Liver (tissue), 9 donors: Measurements from ENCODE around the gene TSKU. TPM values are rescaled to one million over a fixed set of nuclear protein-coding genes. Genes with fewer than 3 reads are reported as not detected.

ENCODE experiments used
- DNase-seq: peaks from one replicate; pipeline ENCODE4 v3.0.0-alpha.2; 2017; ENCODE audit warnings: low spot score
- H3K27ac ChIP-seq, 2 donors: one replicate each; pipeline ENCODE4 v1.7.0; 2013; ENCODE audit warnings: inconsistent platforms in 2 of 2, low read length in 2 of 2, control low read depth in 1 of 2, low read depth in 1 of 2, mild to moderate bottlenecking in 1 of 2
- H3K27me3 ChIP-seq, 4 donors: one replicate each; pipeline versions ENCODE4 v1.6.1 to v1.7.0; 2013; ENCODE audit warnings: low read length in 3 of 4, inconsistent platforms in 1 of 4, mild to moderate bottlenecking in 1 of 4, moderate library complexity in 1 of 4; ENCODE audit not compliant: control insufficient read depth in 4 of 4, insufficient read depth in 4 of 4
- H3K36me3 ChIP-seq, 4 donors: one replicate each; pipeline versions ENCODE4 v1.6.1 to v1.7.0; 2013; ENCODE audit warnings: low read length in 3 of 4, mild to moderate bottlenecking in 3 of 4, low read depth in 1 of 4, moderate library complexity in 1 of 4; ENCODE audit not compliant: control insufficient read depth in 4 of 4, insufficient read depth in 3 of 4
- H3K4me1 ChIP-seq, 4 donors: one replicate each; pipeline versions ENCODE4 v1.6.1 to v1.7.0; 2013; ENCODE audit warnings: low read length in 3 of 4, mild to moderate bottlenecking in 3 of 4, moderate library complexity in 1 of 4; ENCODE audit not compliant: control insufficient read depth in 4 of 4, insufficient read depth in 4 of 4
- H3K4me3 ChIP-seq, 3 donors: one replicate each; pipeline versions ENCODE4 v1.6.1 to v1.7.0; 2013; ENCODE audit warnings: low read length in 3 of 3, control low read depth in 1 of 3, low read depth in 1 of 3, mild to moderate bottlenecking in 1 of 3
- H3K9ac ChIP-seq, 2 donors: one replicate each; pipeline ENCODE4 v1.7.0; 2013; ENCODE audit warnings: low read length in 2 of 2, mild to moderate bottlenecking in 2 of 2, moderate library complexity in 2 of 2, control low read depth in 1 of 2, low read depth in 1 of 2
- H3K9me3 ChIP-seq, 4 donors: one replicate each; pipeline versions ENCODE4 v1.6.1 to v1.7.0; 2013; ENCODE audit warnings: low read length in 3 of 4; ENCODE audit not compliant: control insufficient read depth in 4 of 4
- EGR1 ChIP-seq, 2 donors: IDR thresholded peaks; 2 replicates each; pipeline ENCODE4 v1.6.1; 2016 to 2018; ENCODE audit warnings: antibody characterized with exemption in 2 of 2, low read depth in 2 of 2
- FOXA1 ChIP-seq: IDR thresholded peaks from 2 replicates; pipeline ENCODE4 v1.6.1; 2016; ENCODE audit warnings: antibody characterized with exemption
- FOXA2 ChIP-seq: IDR thresholded peaks from 2 replicates; pipeline ENCODE4 v1.6.1; 2016; ENCODE audit warnings: antibody characterized with exemption
- GABPA ChIP-seq, 2 donors: IDR thresholded peaks in 1 of 2; conservative IDR thresholded peaks in 1 of 2; 2 replicates each; pipeline ENCODE4 v1.6.1; 2016; ENCODE audit warnings: antibody characterized with exemption in 2 of 2, mild to moderate bottlenecking in 1 of 2, moderate library complexity in 1 of 2
- HNF4A ChIP-seq, 2 donors: conservative IDR thresholded peaks; 2 replicates each; pipeline ENCODE4 v1.6.1; 2016; ENCODE audit warnings: antibody characterized with exemption in 2 of 2, mild to moderate bottlenecking in 2 of 2
- JUND ChIP-seq, 2 donors: IDR thresholded peaks; 2 replicates each; pipeline ENCODE4 v1.6.1; 2016; ENCODE audit warnings: antibody characterized with exemption in 2 of 2
- MAX ChIP-seq: IDR thresholded peaks from 2 replicates; pipeline ENCODE4 v1.6.1; 2016; ENCODE audit warnings: antibody characterized with exemption
- NR2F2 ChIP-seq: IDR thresholded peaks from 2 replicates; pipeline ENCODE4 v1.6.1; 2016; ENCODE audit warnings: antibody characterized with exemption
- RAD21 ChIP-seq, 2 donors: IDR thresholded peaks; 2 replicates each; pipeline ENCODE4 v1.6.1; 2016; ENCODE audit warnings: antibody characterized with exemption in 2 of 2, mild to moderate bottlenecking in 2 of 2
- RXRA ChIP-seq, 2 donors: IDR thresholded peaks; 2 replicates each; pipeline ENCODE4 v1.6.1; 2017 to 2018; ENCODE audit warnings: antibody characterized with exemption in 2 of 2, mild to moderate bottlenecking in 1 of 2
- SP1 ChIP-seq: IDR thresholded peaks from 2 replicates; pipeline ENCODE4 v1.6.1; 2018; ENCODE audit warnings: antibody characterized with exemption, mild to moderate bottlenecking
- TAF1 ChIP-seq: conservative IDR thresholded peaks from 2 replicates; pipeline ENCODE4 v1.6.1; 2016; ENCODE audit warnings: antibody characterized with exemption, mild to moderate bottlenecking
- YY1 ChIP-seq: IDR thresholded peaks from 2 replicates; pipeline ENCODE4 v1.6.1; 2016; ENCODE audit warnings: antibody characterized with exemption, mild to moderate bottlenecking
- ZBTB33 ChIP-seq: IDR thresholded peaks from 2 replicates; pipeline ENCODE4 v1.6.1; 2016; ENCODE audit warnings: antibody characterized with exemption
- WGBS: extraction: QIAGEN DNeasy Blood & Tissue Kit; methylation state at CpG from one replicate; pipeline ENCODE4 v1.1.7; 2013; 5-methylcytosine and 5-hydroxymethylcytosine counted together
- polyA plus RNA-seq, 2 donors: library from polyadenylated mRNA; stranded (reverse) in 1 of 2; unstranded in 1 of 2; fragments of 200-250 nt in 1 of 2; fragments of >200 nt in 1 of 2; fragmentation: Nextera tagmentation in 1 of 2; extraction: Ambion mirVana in 1 of 2; gene quantifications; one replicate each; pipeline versions ENCODE4 v1.2.1 to v1.2.3, GENCODE V29; 2013 to 2015
- total RNA-seq, 2 donors: library from RNA; depleted of rRNA; stranded (reverse); fragments of >200 nt; gene quantifications; one replicate each; pipeline ENCODE4 v1.2.3, GENCODE V29; 2014
- TF ChIP-seq, protein P1 (sequence below): IDR thresholded peaks from 2 replicates; pipeline ENCODE4 v1.6.1; 2016; ENCODE audit warnings: antibody characterized with exemption, mild to moderate bottlenecking
- TF ChIP-seq, protein P2 (sequence below): IDR thresholded peaks from 2 replicates; pipeline ENCODE4 v1.6.1; 2016; ENCODE audit warnings: antibody characterized with exemption
- donor health status: healthy.
- donor health status: healthy.
- donor health status: healthy.
- donor health status: healthy.
- donor health status: healthy.

The TSKU gene
- total and polyA plus RNA-seq, 4 donors, result 3.3 to 492 (median 46.0) TPM

DNA sequence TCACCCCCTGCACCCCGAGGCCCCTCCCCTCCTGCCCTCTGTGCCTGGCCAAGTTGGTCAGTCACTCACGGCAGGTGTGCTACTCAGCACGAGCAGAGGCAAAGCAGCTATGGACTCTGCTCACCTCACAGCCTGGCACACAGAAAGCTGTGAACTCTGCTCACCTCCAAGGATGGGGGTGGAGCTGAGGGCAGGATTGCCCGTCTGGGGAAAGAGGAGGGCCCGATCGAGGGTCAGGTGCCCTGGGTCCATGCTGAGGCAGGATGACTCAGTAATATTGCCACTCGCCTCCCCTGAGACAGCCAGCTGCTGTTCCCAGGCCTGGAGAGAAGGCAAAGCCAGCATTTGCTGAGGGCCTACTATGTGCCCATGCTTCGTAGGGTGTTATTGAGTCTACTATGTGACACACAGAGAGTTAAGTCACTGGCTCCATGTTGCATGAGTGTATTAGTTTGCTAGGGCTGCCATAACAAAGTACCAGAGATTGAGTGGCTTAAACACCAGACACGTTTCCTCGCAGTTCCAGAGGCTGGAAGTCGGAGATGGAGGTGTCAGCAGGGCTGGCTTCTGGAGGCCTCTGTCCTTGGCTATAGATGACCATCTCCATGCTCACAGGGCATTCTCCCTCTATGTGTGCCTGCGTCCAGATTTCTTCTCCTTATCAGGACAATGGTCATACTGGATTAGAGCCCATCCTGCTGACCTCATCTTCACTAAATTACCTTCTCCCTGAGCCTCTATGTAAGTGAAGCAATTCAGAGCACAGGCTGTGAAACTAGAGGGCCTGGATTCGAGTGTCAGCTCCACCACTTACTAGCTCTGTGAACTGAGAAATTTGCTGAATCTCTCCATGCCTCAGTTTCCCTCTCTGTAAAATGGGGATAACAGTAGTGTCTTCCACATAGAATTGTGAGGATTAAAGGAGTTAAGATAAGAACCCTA lies 13.2 kb upstream of the TSKU start (continued):
- TF ChIP-seq, protein P1, sequence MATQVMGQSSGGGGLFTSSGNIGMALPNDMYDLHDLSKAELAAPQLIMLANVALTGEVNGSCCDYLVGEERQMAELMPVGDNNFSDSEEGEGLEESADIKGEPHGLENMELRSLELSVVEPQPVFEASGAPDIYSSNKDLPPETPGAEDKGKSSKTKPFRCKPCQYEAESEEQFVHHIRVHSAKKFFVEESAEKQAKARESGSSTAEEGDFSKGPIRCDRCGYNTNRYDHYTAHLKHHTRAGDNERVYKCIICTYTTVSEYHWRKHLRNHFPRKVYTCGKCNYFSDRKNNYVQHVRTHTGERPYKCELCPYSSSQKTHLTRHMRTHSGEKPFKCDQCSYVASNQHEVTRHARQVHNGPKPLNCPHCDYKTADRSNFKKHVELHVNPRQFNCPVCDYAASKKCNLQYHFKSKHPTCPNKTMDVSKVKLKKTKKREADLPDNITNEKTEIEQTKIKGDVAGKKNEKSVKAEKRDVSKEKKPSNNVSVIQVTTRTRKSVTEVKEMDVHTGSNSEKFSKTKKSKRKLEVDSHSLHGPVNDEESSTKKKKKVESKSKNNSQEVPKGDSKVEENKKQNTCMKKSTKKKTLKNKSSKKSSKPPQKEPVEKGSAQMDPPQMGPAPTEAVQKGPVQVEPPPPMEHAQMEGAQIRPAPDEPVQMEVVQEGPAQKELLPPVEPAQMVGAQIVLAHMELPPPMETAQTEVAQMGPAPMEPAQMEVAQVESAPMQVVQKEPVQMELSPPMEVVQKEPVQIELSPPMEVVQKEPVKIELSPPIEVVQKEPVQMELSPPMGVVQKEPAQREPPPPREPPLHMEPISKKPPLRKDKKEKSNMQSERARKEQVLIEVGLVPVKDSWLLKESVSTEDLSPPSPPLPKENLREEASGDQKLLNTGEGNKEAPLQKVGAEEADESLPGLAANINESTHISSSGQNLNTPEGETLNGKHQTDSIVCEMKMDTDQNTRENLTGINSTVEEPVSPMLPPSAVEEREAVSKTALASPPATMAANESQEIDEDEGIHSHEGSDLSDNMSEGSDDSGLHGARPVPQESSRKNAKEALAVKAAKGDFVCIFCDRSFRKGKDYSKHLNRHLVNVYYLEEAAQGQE, result no peak

GRCh38 chr11:76770642-76771445 lies 12.3 kb upstream of the TSKU start:
- Histone ChIP-seq H3K36me3 (no peaks in the 10 kb centered on the region), H3K9me3 (no peaks in the 10 kb centered on the region), H3K4me1 (peaks cover 26 to 87% (median 75%) of the 10 kb centered on the region in 4 donors), H3K9ac (peak overlapping the region; percentile 5 to 55), H3K27ac (peak overlapping the region; percentile 91 to 92), H3K4me3 (no peak overlapping the region), H3K27me3 (no peaks in the 10 kb centered on the region)
- TF ChIP-seq TAF1 (no peak), ZBTB33 (peak; percentile 75), YY1 (peak; percentile 90), HNF4A (conservative IDR thresholded peaks at IDR 0.05) (peak; percentile 83 to 88), FOXA1 (peak; percentile 19), SP1 (peak; percentile 98), RXRA (IDR thresholded peaks at IDR 0.05) (peak; percentile 99), JUND (IDR thresholded peaks at IDR 0.05) (peak; percentile 51 to 80), FOXA2 (peak; percentile 21), GABPA (IDR thresholded peaks at IDR 0.05 in 1 of 2, conservative IDR thresholded peaks at IDR 0.05 in 1 of 2) (peak in 1 of 2 donors; percentile 34), RAD21 (IDR thresholded peaks at IDR 0.05) (peak in 1 of 2 donors; percentile 11), EGR1 (IDR thresholded peaks at IDR 0.05; ENCODE audit: low read depth in 2 of 2) (peak; percentile 29 to 31), MAX (peak; percentile 77), NR2F2 (peak; percentile 75)
- TF ChIP-seq, protein P2, sequence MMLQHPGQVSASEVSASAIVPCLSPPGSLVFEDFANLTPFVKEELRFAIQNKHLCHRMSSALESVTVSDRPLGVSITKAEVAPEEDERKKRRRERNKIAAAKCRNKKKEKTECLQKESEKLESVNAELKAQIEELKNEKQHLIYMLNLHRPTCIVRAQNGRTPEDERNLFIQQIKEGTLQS, result no peak
- TF ChIP-seq, protein P1, result no peak
- 18% methylated on average over 6 of the region's 6 CpGs for WGBS
- DNase-seq, result no peak
